Panc1 (cell line): Measurements from ENCODE around the gene RBP2. TPM values are rescaled to one million over a fixed set of nuclear protein-coding genes. Genes with fewer than 3 reads are reported as not detected.

Source experiments
- ATAC-seq: fragments of 200-7000 bp; cut with Tn5 transposase; 2 replicates; pipeline ENCODE4 v1.9.1; 2020; ENCODE audit warnings: mild to moderate bottlenecking, moderate library complexity
- BruUV-seq: library from RNA; stranded (reverse); fragments of 400-500 nt; replicated peaks from 2 replicates; lab custom pipeline; 2021; lab: Mats Ljungman, UMichigan
- CTCF ChIA-PET: fragments of 300-600 bp; sonication (Branson Sonifier 250); formaldehyde crosslinking; loops from one replicate; lab custom pipeline; 2022; ENCODE audit warnings: antibody characterized with exemption; lab: Charles Lee
- POLR2A ChIA-PET: fragments of 300-600 bp; sonication (Branson Sonifier 250); formaldehyde crosslinking; loops from one replicate; lab custom pipeline; 2022; ENCODE audit warnings: antibody characterized with exemption; lab: Charles Lee
- DNase-seq: peaks from one replicate; pipeline ENCODE4 v3.0.0-alpha.2; 2010; ENCODE audit warnings: low read depth, low spot score
- H3K27ac ChIP-seq: 2 replicates; pipeline ENCODE4 v1.5.1; 2011; ENCODE audit warnings: mild to moderate bottlenecking, low read length, inconsistent platforms
- H3K27me3 ChIP-seq: fragments of 200-500 bp; sonication (Bioruptor generic); 2 replicates; pipeline ENCODE4 v1.6.0; 2014; ENCODE audit warnings: low read length, inconsistent platforms; ENCODE audit not compliant: control insufficient read depth, insufficient read depth
- H3K36me3 ChIP-seq: fragments of 200-500 bp; sonication (Bioruptor generic); 2 replicates; pipeline ENCODE4 v1.5.1; 2014; ENCODE audit warnings: inconsistent platforms, mild to moderate bottlenecking, low read length, moderate library complexity; ENCODE audit not compliant: control insufficient read depth, insufficient read depth
- H3K4me1 ChIP-seq: 2 replicates; pipeline ENCODE4 v1.5.1; 2011; ENCODE audit warnings: inconsistent platforms, mild to moderate bottlenecking, low read length, moderate library complexity; ENCODE audit not compliant: control insufficient read depth, insufficient read depth
- H3K4me3 ChIP-seq, 2 experiments: 2 replicates each; pipeline ENCODE4 v1.5.1; 2011 to 2012; ENCODE audit warnings: low read depth in 2 of 2, low read length in 2 of 2, mild to moderate bottlenecking in 2 of 2, inconsistent platforms in 1 of 2, moderate library complexity in 1 of 2
- H3K9me3 ChIP-seq: fragments of 200-500 bp; sonication (Bioruptor generic); 2 replicates; pipeline ENCODE4 v1.5.1; 2014; ENCODE audit warnings: low read depth, mild to moderate bottlenecking, inconsistent platforms, low read length, moderate library complexity; ENCODE audit not compliant: control insufficient read depth, insufficient read depth
- POLR2AphosphoS5 ChIP-seq: IDR thresholded peaks from 2 replicates; pipeline ENCODE4 v1.6.1; 2012; ENCODE audit warnings: mild to moderate bottlenecking, low read depth, low read length, moderate library complexity
- REST ChIP-seq, 2 experiments: IDR thresholded peaks; 2 replicates each; pipeline ENCODE4 v1.6.1; 2011 to 2012; ENCODE audit warnings: low read depth in 2 of 2, control low read depth in 1 of 2, low read length in 1 of 2, mild to moderate bottlenecking in 1 of 2, moderate library complexity in 1 of 2; ENCODE audit not compliant: insufficient read depth in 1 of 2
- SIN3A ChIP-seq: IDR thresholded peaks from 2 replicates; pipeline ENCODE4 v1.6.1; 2012; ENCODE audit warnings: low read depth, mild to moderate bottlenecking, low read length, moderate library complexity, borderline replicate concordance; ENCODE audit not compliant: insufficient read depth
- TCF7L2 ChIP-seq: IDR thresholded peaks from 2 replicates; pipeline ENCODE4 v1.6.1; 2011; ENCODE audit warnings: mild to moderate bottlenecking, low read depth, low read length, inconsistent platforms
- in situ Hi-C: cut with HindIII; loops from 2 replicates; pipeline ENCODE4 v1.10.0; 2016; ENCODE audit warnings: low sequenced_read_pairs, low pct_unique_long_range_greater_than_20kb
- intact Hi-C: fragments of 100-400 bp; cut with micrococcal nuclease; formaldehyde crosslinking; loops from one replicate; pipeline ENCODE4 v1.10.0; 2022; ENCODE audit not compliant: unreplicated experiment
- total RNA-seq: library from RNA; stranded (reverse); gene quantifications from one replicate; pipeline ENCODE4 v1.2.1, GENCODE V29; 2021; ENCODE audit not compliant: unreplicated experiment
- TF ChIP-seq, protein P1 (sequence below): fragments of 450-650 bp; IDR thresholded peaks from 2 replicates; pipeline ENCODE4 v1.5.1; 2017; ENCODE audit warnings: mild to moderate bottlenecking

The RBP2 gene
- total RNA-seq, 1 experiment from 2014 or later = not detected

- intact Hi-C loops = no loop called here
- DNase-seq = no peak
- POLR2A ChIA-PET = no interaction called here
Observed at GRCh38 chr3:139441656-139442055, 34.7 kb downstream of the RBP2 start.

GRCh38 chr3:139440639-139441556 lies 35.4 kb downstream of the RBP2 start:
- in situ Hi-C loops (no loop called here), intact Hi-C loops (no loop called here)
- POLR2A ChIA-PET = interaction anchor here (0.5 kb wide), 1 partner anchor 40 kb away, joined by 5 read pairs; no protein-coding TSS in a partner anchor
- Histone ChIP-seq H3K27me3 (no peaks in the 10 kb centered on the region), H3K9me3 (no peaks in the 10 kb centered on the region), H3K4me3 (no peak overlapping the region), H3K36me3 (no peaks in the 10 kb centered on the region), H3K4me1 (no peaks in the 10 kb centered on the region), H3K27ac (no peak overlapping the region)
- ATAC-seq = no peak
- no TSS peak for BruUV-seq
- DNase-seq = no peak
- no peak for TF ChIP-seq TCF7L2
- TF ChIP-seq, protein P1, sequence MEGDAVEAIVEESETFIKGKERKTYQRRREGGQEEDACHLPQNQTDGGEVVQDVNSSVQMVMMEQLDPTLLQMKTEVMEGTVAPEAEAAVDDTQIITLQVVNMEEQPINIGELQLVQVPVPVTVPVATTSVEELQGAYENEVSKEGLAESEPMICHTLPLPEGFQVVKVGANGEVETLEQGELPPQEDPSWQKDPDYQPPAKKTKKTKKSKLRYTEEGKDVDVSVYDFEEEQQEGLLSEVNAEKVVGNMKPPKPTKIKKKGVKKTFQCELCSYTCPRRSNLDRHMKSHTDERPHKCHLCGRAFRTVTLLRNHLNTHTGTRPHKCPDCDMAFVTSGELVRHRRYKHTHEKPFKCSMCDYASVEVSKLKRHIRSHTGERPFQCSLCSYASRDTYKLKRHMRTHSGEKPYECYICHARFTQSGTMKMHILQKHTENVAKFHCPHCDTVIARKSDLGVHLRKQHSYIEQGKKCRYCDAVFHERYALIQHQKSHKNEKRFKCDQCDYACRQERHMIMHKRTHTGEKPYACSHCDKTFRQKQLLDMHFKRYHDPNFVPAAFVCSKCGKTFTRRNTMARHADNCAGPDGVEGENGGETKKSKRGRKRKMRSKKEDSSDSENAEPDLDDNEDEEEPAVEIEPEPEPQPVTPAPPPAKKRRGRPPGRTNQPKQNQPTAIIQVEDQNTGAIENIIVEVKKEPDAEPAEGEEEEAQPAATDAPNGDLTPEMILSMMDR = no peak
- no peak for TF ChIP-seq SIN3A
- no peak for TF ChIP-seq REST (IDR thresholded peaks at IDR 0.05; ENCODE audit: insufficient read depth in 1 of 2, low read depth in 2 of 2, low read length in 1 of 2)
- TF ChIP-seq POLR2AphosphoS5 = no peak
- CTCF ChIA-PET = no interaction called here

More at GRCh38 chr3:139441656-139442055, 34.7 kb downstream of the RBP2 start:
- Histone ChIP-seq H3K36me3 (no peaks in the 10 kb centered on the region), H3K27ac (no peak overlapping the region), H3K4me1 (no peaks in the 10 kb centered on the region), H3K4me3 (no peak overlapping the region), H3K9me3 (no peaks in the 10 kb centered on the region), H3K27me3 (no peaks in the 10 kb centered on the region)
- CTCF ChIA-PET = no interaction called here
- no TSS peak for BruUV-seq
- ATAC-seq = no peak
- in situ Hi-C loops = no loop called here
- TF ChIP-seq REST (IDR thresholded peaks at IDR 0.05; ENCODE audit: insufficient read depth in 1 of 2, low read depth in 2 of 2, low read length in 1 of 2) = no peak
- no peak for TF ChIP-seq POLR2AphosphoS5
- TF ChIP-seq, protein P1 = no peak
- no peak for TF ChIP-seq TCF7L2
- TF ChIP-seq SIN3A = no peak
